Measurements from ENCODE around the gene RSPH1. TPM values are rescaled to one million over a fixed set of nuclear protein-coding genes. Genes with fewer than 3 reads are reported as not detected.

The RSPH1 gene
- total and polyA plus RNA-seq, 2 of the 4 experiments (the other 2 are of a cell fraction), result not detected

DNA sequence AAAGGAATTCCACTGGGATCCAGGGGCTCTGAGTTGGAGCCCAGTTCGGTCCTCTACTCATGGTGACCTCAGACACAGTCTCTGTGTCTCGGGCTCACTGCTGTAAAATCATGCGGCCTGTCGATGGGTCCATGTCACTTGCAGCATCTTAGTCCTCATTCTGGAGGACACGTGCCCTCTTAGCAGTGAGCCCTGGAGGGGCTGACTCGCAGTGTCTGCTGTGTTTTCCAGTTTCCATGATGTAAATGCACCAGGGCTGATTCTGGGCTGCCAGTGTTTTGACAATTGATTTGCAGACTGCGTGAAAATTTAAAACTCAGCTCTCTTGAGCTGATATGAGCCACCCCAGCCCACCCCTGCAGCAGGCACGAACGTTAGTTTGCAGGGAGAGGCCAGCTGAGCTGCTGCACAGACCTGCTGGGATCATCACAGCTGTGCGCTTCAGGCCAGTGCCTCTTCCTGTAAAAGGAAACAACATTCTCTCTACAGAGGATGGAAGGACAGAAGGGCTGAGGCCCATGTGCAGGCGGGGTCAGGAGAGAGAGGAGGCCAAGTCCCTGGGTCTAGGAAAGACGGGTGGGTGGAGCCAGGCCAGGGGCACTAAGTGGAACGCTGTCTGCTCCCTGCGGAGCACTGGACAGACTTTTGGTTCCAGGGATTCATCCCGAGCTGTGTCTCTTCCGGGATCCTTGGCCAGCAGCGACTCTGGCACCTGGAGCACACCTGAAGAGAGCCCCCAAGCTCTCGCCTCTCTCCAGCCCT, 42.6 kb downstream of the RSPH1 start:
- no peak overlapping the region for H4K5ac ChIP-seq (ENCODE audit: low read depth, low read length)
- no peak overlapping the region for H3K9ac ChIP-seq (ENCODE audit: low read depth, low read length)
- H3K9me1 ChIP-seq (ENCODE audit: insufficient read depth, low read length), result no peaks in the 10 kb centered on the region
- H2BK5ac ChIP-seq (ENCODE audit: low read depth, low read length, poor library complexity, severe bottlenecking), result no peak overlapping the region
- no peak overlapping the region for H2BK15ac ChIP-seq (ENCODE audit: low read depth, low read length)
- no peak overlapping the region for H3K14ac ChIP-seq (replicated peaks; ENCODE audit: low read depth, low read length)
- intact Hi-C loops (cut with micrococcal nuclease) (no loop called here), in situ Hi-C loops (cut with MboI; ENCODE audit: low sequenced_read_pairs) (no loop called here), dilution Hi-C loops (cut with HindIII; ENCODE audit: low sequenced_read_pairs, unreplicated experiment) (no loop called here)
- no peak overlapping the region for H3K4me2 ChIP-seq (ENCODE audit: low read depth, low read length)
- H3K27ac ChIP-seq (ENCODE audit: insufficient read depth, low read length), result no peak overlapping the region
- H3K23ac ChIP-seq (ENCODE audit: low read depth, low read length), result no peak overlapping the region
- 52% methylated on average over 7 of the region's 18 CpGs; no CpG with 5 or more reads in 1 of the 2 experiments for WGBS, 2 experiments (ENCODE audit: extremely low coverage in 2 of 2, insufficient read length in 1 of 2)
- no peak overlapping the region for H2AK5ac ChIP-seq (ENCODE audit: low read depth, low read length)
- TF ChIP-seq, protein P1, sequence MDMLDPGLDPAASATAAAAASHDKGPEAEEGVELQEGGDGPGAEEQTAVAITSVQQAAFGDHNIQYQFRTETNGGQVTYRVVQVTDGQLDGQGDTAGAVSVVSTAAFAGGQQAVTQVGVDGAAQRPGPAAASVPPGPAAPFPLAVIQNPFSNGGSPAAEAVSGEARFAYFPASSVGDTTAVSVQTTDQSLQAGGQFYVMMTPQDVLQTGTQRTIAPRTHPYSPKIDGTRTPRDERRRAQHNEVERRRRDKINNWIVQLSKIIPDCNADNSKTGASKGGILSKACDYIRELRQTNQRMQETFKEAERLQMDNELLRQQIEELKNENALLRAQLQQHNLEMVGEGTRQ (IDR thresholded peaks at IDR 0.05; ENCODE audit: low read depth, low read length), result no peak
- TF ChIP-seq MXI1 (IDR thresholded peaks at IDR 0.05; ENCODE audit: borderline replicate concordance, low read depth, low read length), result no peak
- no peak for TF ChIP-seq MAFK (IDR thresholded peaks at IDR 0.05; ENCODE audit: low read depth, low read length)
- TF ChIP-seq CEBPB (IDR thresholded peaks at IDR 0.05; ENCODE audit: low read depth, low read length), result no peak
- TF ChIP-seq POLR2A (IDR thresholded peaks at IDR 0.05; ENCODE audit: low read depth, low read length), result no peak
- TF ChIP-seq NFE2L2 (IDR thresholded peaks at IDR 0.05; ENCODE audit: low read depth, low read length), result no peak
- TF ChIP-seq, protein P2, sequence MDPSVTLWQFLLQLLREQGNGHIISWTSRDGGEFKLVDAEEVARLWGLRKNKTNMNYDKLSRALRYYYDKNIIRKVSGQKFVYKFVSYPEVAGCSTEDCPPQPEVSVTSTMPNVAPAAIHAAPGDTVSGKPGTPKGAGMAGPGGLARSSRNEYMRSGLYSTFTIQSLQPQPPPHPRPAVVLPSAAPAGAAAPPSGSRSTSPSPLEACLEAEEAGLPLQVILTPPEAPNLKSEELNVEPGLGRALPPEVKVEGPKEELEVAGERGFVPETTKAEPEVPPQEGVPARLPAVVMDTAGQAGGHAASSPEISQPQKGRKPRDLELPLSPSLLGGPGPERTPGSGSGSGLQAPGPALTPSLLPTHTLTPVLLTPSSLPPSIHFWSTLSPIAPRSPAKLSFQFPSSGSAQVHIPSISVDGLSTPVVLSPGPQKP (IDR thresholded peaks at IDR 0.05; ENCODE audit: borderline replicate concordance, low read depth, low read length), result no peak
- TF ChIP-seq MAZ (IDR thresholded peaks at IDR 0.05; ENCODE audit: borderline replicate concordance, low read depth, low read length), result no peak
- no peak for TF ChIP-seq RCOR1 (IDR thresholded peaks at IDR 0.05; ENCODE audit: insufficient replicate concordance, low read length)
- TF ChIP-seq CHD1 (IDR thresholded peaks at IDR 0.05; ENCODE audit: low read depth, low read length), result no peak
- TF ChIP-seq, protein P3, sequence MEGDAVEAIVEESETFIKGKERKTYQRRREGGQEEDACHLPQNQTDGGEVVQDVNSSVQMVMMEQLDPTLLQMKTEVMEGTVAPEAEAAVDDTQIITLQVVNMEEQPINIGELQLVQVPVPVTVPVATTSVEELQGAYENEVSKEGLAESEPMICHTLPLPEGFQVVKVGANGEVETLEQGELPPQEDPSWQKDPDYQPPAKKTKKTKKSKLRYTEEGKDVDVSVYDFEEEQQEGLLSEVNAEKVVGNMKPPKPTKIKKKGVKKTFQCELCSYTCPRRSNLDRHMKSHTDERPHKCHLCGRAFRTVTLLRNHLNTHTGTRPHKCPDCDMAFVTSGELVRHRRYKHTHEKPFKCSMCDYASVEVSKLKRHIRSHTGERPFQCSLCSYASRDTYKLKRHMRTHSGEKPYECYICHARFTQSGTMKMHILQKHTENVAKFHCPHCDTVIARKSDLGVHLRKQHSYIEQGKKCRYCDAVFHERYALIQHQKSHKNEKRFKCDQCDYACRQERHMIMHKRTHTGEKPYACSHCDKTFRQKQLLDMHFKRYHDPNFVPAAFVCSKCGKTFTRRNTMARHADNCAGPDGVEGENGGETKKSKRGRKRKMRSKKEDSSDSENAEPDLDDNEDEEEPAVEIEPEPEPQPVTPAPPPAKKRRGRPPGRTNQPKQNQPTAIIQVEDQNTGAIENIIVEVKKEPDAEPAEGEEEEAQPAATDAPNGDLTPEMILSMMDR (conservative IDR thresholded peaks at IDR 0.05; ENCODE audit: low read depth, low read length), result no peak
- H3K4me3 ChIP-seq (ENCODE audit: insufficient read depth, low read depth, low read length), result no peak overlapping the region
- H3K27me3 ChIP-seq (ENCODE audit: control insufficient read depth, insufficient read depth, low read length), result peaks cover 16% of the 10 kb centered on the region; the same call in 1 of the 2 replicates
- no peaks in the 10 kb centered on the region for H3K36me3 ChIP-seq (ENCODE audit: control insufficient read depth, insufficient read depth, low read length)
- H3K4ac ChIP-seq (ENCODE audit: low read depth, low read length), result no peak overlapping the region
- ATAC-seq (ENCODE audit: low read depth), result no peak
- ChIA-PET POLR2A (ENCODE audit: unreplicated experiment) (no interaction called here), CTCF (no interaction called here)
- no peak overlapping the region for H4K91ac ChIP-seq (ENCODE audit: insufficient read depth, low read depth, low read length)
- H4K8ac ChIP-seq (ENCODE audit: low read depth in 2 of 2, low read length in 2 of 2), result no peak overlapping the region
- no peak overlapping the region for H2BK20ac ChIP-seq (ENCODE audit: low read depth, low read length)
- no peak overlapping the region for H2AFZ ChIP-seq (replicated peaks; ENCODE audit: low read length, poor library complexity)
- no peak overlapping the region for H3K18ac ChIP-seq (ENCODE audit: low read depth, low read length)
- no peaks in the 10 kb centered on the region for H3K9me3 ChIP-seq (ENCODE audit: control insufficient read depth, insufficient read depth, low read length)
- H2BK120ac ChIP-seq (ENCODE audit: low read depth, low read length), result no peak overlapping the region
- no peak overlapping the region for H3K56ac ChIP-seq (ENCODE audit: extremely low read depth, insufficient read depth, low read length)
- no TSS peak for BruUV-seq (replicated peaks)
- H3K79me1 ChIP-seq (ENCODE audit: low read depth in 1 of 2, low read length in 2 of 2), result no peaks in the 10 kb centered on the region
- no peak overlapping the region for H2AK9ac ChIP-seq (replicated peaks; ENCODE audit: low read depth, low read length, poor library complexity)
- no peaks in the 10 kb centered on the region for H4K20me1 ChIP-seq (ENCODE audit: insufficient read depth, low read length)
- DNase-seq, result no peak
- no peaks in the 10 kb centered on the region for H3K4me1 ChIP-seq (ENCODE audit: control insufficient read depth, insufficient read depth, low read length)

Data from IMR-90 (cell line).